ENCODE measurements around the gene PLPP3.
A peak's percentile ranks its signal among the peaks of the same experiment; 100 is the strongest.

PLPP3 gene

GRCh38 chr1:56573311-56573710, 6.1 kb downstream of the PLPP3 start:
- DNase-seq (ENCODE audit: low read depth): no peak
- H3K4me3 ChIP-seq (ENCODE audit: low read length): no peak overlapping the region
- no peak for TF ChIP-seq CTCF (IDR thresholded peaks at IDR 0.05; ENCODE audit: insufficient read depth, low read depth, low read length, missing control alignments)

- H3K4me3 ChIP-seq (ENCODE audit: low read length): no peak overlapping the region
- TF ChIP-seq CTCF (IDR thresholded peaks at IDR 0.05; ENCODE audit: insufficient read depth, low read depth, low read length, missing control alignments): no peak
- DNase-seq (ENCODE audit: low read depth): peak; percentile 34
These were observed 6.9 kb downstream of the PLPP3 start for GRCh38 chr1:56572334-56573050.

- H3K4me3 ChIP-seq (ENCODE audit: low read length): no peak overlapping the region
- no peak for TF ChIP-seq CTCF (IDR thresholded peaks at IDR 0.05; ENCODE audit: insufficient read depth, low read depth, low read length, missing control alignments)
- no peak for DNase-seq (ENCODE audit: low read depth)
These were observed 7.9 kb downstream of the PLPP3 start for GRCh38 chr1:56571448-56571847.

GRCh38 chr1:56570924-56571372, 8.4 kb downstream of the PLPP3 start:
- TF ChIP-seq CTCF (IDR thresholded peaks at IDR 0.05; ENCODE audit: insufficient read depth, low read depth, low read length, missing control alignments): no peak
- H3K4me3 ChIP-seq (ENCODE audit: low read length): no peak overlapping the region
- peak; percentile 70 for DNase-seq (ENCODE audit: low read depth)

- peak; percentile 82 for DNase-seq (ENCODE audit: low read depth)
- H3K4me3 ChIP-seq (ENCODE audit: low read length): no peak overlapping the region
- TF ChIP-seq CTCF (IDR thresholded peaks at IDR 0.05; ENCODE audit: insufficient read depth, low read depth, low read length, missing control alignments): no peak
These were observed 9.7 kb downstream of the PLPP3 start for GRCh38 chr1:56569661-56570060.

- TF ChIP-seq CTCF (IDR thresholded peaks at IDR 0.05; ENCODE audit: insufficient read depth, low read depth, low read length, missing control alignments): no peak
- no peak overlapping the region for H3K4me3 ChIP-seq (ENCODE audit: low read length)
- no peak for DNase-seq (ENCODE audit: low read depth)
These were observed 12.4 kb downstream of the PLPP3 start for GRCh38 chr1:56566994-56567393.

Data from epithelial cell of esophagus (primary cell).